GM18907 (cell line): ENCODE data around the gene PATJ.
"Not testable (repeated sequence)": the region's sequence is repeated elsewhere in the genome, so short reads cannot be mapped to it uniquely, and the experiment has no call there.

ENCODE experiments used
- ATAC-seq: cut with Tn5 transposase; IDR thresholded peaks from one replicate; pipeline ENCODE4 v1.9.1; 2021; ENCODE audit warnings: mild to moderate bottlenecking, moderate library complexity; ENCODE audit not compliant: unreplicated experiment

PATJ gene

GRCh38 chr1:61741711-61742619 is at the start of gene PATJ:
PATJ (plus strand) TSS chr1:61742480; CDS start chr1:61762893, 20,413 bp downstream.
- ATAC-seq, result peak; percentile 86

- ATAC-seq, result no peak
These were observed 42.1 kb upstream of the PATJ start for GRCh38 chr1:61699911-61700851.

GRCh38 chr1:61708953-61709907 is 33.0 kb upstream of the PATJ start:
- ATAC-seq, result no peak

- ATAC-seq, result no peak
These were observed 32.4 kb upstream of the PATJ start for GRCh38 chr1:61709908-61710289.

GRCh38 chr1:61711257-61711656 is 31.0 kb upstream of the PATJ start:
- ATAC-seq, result not testable (repeated sequence)

- no peak for ATAC-seq
These were observed 30.3 kb upstream of the PATJ start for GRCh38 chr1:61711969-61712368.

- ATAC-seq, result not testable (repeated sequence)
These were observed 23.1 kb upstream of the PATJ start for GRCh38 chr1:61718996-61719663.

GRCh38 chr1:61724506-61724812 is 17.8 kb upstream of the PATJ start:
- no peak for ATAC-seq

GRCh38 chr1:61724813-61725694 is 17.2 kb upstream of the PATJ start, which contains the start of gene TM2D1:
TM2D1 (minus strand) TSS chr1:61725141; CDS start chr1:61725120, 21 bp downstream.
- peak; percentile 99 for ATAC-seq

GRCh38 chr1:61727544-61727943 is 14.7 kb upstream of the PATJ start:
- ATAC-seq, result no peak

GRCh38 chr1:61730679-61731078 is 11.6 kb upstream of the PATJ start:
- not testable (repeated sequence) for ATAC-seq

- no peak for ATAC-seq
These were observed 9.6 kb upstream of the PATJ start for GRCh38 chr1:61732726-61733125.

GRCh38 chr1:61740751-61741700 is 1.3 kb upstream of the PATJ start:
- ATAC-seq, result no peak

- peak; percentile 66 for ATAC-seq
These were observed 545 bp downstream of the PATJ start for GRCh38 chr1:61742620-61743430.

- no peak for ATAC-seq
These were observed 1.1 kb downstream of the PATJ start for GRCh38 chr1:61743431-61743705.

- no peak for ATAC-seq
These were observed 1.7 kb downstream of the PATJ start for GRCh38 chr1:61743716-61744580.
